Hippocampal formation (tissue), 2 donors: ENCODE data around the gene UGT1A4.
"Not testable (repeated sequence)": the region's sequence is repeated elsewhere in the genome, so short reads cannot be mapped to it uniquely, and the experiment has no call there.

Experiments used
- DNase-seq, 2 donors: peaks; one replicate each; lab custom pipeline; 2025; lab: John Stamatoyannopoulos, UW

UGT1A4 gene

DNA sequence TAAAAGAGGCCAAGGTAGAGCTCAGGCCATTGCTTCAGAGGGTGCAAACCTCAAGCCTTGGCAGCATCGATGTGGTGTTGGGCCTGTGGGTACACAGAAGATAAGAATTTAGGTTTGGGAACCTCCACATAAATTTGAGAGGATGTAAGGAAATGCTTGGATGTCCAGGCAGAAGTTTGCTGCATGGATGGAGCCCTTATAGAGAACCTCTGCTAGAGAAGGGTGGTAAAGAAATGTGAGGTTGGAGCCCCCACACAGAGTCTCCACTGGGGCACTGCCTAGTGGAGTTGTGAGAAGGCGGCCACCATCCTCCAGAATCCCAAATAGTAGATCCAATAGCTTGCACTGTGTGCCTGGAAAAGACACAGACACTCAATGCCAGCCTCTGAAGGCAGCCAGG is 32.2 kb downstream of the UGT1A4 start:
- not testable (repeated sequence) for DNase-seq

DNA sequence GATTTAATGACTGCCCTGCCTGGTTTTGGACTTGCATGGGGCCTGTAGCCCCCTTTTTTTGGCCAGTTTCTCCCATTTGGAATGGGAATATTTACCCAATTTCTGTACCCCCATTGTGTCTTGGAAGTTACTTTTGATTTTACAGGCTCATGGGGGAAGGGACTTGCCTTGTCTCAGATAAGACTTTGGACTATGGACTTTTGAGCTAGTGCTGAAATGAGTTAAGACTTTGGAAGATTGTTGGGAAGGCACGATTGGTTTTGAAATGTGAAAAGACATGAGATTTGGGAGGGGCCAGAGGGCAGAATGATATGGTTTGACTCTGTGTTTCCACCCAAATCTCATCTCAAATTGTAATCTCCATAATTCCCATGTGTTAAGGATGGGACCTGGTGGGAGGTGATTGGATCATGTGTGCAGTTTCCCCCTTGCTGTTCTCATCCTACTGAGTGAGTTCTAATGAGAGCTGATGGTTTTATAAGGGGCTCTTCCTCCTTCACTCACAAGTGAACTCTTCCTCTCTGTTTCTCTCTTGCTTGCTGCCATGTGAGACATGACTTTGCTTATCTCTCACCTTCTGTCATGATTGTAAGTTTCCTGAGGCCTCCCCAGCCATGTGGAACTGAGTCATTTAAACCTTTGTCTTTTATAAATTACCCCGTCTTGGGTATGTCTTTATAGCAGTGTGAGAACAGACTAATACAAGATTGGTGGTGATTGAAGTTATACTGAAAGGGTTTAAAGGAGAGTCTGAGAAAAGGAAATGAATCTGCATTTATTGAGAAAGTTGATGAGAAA is 32.9 kb downstream of the UGT1A4 start:
- not testable (repeated sequence) for DNase-seq

DNA sequence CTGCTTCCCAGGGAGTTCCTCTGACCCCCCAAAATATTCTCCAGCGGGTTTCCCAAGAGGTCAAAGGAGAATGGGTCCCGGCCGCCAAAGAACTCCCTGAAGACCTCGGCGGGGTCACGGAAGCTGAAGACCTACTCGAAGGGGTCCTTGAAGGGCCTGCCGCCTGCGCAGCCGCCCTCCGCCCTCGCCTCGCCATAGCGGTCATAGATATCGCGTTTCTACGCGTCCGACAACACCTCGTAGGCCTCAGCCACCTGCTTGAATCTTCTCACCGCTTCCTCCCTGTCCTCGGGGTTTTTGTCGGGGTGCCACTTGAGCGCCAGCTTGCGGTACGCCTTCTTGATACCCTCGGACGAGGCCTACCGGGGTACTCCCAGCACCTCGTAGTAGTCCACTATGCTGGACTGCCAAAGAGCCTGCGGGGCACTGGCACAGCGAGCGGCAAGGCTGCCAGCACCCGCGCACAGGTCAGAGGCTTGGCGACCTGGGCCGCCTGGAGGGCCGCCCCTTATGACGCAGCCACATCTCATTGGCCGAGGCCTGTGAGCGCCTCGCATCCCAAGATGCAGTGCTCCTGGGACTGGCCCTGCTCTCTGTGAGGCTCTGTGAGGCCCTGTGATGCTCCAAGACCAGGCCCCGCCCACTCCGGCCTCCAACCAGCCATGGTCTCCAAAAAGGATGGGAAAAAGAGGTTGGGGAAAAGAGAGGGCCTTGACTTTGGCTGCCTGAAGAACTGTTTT is 36.5 kb downstream of the UGT1A4 start:
- DNase-seq, result no peak

DNA sequence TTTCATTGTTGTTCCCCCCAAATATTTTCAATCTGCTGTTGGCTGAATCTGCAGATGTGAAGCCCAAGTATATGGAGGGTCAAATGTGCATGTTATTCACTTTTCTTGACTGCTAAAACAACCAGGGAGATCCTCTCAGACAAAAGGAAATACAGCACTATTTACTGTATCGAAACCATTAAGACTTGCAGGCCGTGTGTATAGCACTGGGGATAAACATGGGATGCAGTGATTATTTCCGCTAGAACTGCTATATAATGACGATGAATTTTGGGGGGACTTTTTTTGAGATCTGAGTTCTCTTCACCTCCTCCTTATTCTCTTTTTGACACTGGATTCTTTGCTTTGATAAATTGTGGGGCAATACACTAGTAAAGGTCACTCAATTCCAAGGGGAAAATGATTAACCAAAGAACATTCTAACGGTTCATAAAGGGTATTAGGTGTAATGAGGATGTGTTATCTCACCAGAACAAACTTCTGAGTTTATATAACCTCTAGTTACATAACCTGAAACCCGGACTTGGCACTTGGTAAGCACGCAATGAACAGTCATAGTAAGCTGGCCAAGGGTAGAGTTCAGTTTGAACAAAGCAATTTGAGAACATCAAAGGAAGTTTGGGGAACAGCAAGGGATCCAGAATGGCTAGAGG is 38.0 kb downstream of the UGT1A4 start:
- no peak for DNase-seq

DNA sequence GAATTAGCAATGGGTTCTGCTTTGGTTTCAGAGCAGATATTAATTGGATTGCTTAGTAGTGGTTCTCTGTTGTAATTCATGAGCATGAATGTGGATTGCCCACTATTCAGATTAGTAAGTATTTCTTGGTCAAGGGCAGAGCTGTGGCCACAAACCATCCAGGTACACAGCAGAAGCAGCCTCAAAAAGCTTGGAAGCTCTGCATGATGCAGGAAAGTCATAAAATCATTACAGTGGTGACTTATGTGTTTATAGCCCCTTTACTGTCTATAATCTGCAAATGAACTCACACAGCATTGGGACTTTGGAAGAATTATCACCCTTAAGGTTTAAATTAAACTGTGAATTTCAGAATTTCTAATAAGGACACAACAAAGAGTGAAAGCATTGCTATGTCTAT is 39.6 kb downstream of the UGT1A4 start:
- DNase-seq, result no peak

DNA sequence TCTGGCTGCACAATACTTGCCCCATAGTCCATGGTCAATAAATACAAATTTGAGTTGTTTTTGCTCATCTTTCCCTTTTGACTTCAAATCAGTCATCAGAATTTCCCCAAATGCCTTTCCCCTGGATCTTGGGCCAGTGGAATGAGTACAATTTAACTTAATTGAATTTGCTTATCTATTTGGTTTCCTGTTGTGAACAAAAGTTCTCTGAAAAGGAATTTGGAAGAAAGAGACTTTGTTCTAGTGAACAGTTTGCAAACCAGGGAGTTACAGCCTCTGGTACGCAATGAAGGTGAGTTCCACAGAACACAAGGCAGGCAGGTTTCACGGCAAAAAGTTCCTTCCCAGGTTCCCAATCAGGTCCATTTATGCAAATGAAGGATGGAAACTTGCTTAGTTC is 40.3 kb downstream of the UGT1A4 start:
- no peak for DNase-seq

DNA sequence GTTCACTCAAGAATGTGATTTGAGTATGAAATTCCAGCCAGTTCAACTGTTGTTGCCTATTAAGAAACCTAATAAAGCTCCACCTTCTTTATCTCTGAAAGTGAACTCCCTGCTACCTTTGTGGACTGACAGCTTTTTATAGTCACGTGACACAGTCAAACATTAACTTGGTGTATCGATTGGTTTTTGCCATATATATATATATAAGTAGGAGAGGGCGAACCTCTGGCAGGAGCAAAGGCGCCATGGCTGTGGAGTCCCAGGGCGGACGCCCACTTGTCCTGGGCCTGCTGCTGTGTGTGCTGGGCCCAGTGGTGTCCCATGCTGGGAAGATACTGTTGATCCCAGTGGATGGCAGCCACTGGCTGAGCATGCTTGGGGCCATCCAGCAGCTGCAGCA is 41.5 kb downstream of the UGT1A4 start, which contains the start of gene UGT1A1:
Gene UGT1A1, plus strand, starts transcription at position 228 of the 400 bp plus-strand sequence. Its CDS starts 18 bp downstream, at position 246.
- DNase-seq, result no peak

DNA sequence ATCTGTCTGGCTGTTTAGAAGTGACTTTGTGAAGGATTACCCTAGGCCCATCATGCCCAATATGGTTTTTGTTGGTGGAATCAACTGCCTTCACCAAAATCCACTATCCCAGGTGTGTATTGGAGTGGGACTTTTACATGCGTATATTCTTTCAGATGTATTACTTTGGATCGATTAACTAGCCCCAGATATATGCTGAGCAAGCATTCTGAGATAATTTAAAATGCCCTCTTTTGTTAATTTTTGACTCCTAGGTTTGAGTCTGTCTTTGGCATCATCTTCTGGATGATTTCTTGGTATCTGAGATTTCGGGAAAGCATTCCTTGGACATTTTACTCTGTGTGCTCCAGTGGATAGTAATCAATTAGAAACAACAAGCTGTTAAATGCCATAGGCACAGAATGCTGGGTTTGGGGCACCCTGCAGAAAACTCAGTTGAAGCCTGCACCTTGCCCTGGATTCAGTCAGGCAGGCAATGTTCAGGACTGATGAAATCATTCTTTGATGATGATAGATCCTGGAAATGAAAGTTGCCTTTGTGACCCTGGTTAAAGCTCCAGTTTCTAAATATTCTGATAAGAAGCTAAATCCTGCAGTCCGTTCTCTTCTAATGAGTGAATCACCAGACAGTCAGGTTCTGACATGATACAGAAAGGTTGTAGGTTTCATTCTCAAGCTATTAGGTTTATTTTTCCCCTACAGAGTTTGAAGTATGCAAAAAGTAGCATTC is 42.7 kb downstream of the UGT1A4 start:
- DNase-seq, result no peak

DNA sequence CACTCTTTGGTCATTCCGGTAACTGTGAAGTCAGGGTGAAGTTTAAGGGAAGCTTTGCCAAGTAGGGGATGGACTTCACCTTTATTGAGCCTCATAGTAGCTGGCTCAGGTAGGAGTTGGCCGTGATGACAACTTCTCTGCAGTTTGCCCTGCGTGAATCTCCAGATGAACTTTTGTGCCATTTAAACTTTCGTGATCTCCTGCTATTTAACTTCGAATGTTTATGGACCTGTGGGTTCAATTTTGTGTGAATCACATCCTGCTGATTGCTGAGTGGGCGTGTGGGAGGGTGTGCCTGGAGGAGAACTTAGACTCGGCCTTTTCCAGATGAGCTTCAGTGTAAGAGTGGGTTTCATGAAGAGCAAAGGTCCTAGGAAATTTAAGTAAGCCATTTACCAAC is 45.7 kb downstream of the UGT1A4 start:
- DNase-seq, result no peak

DNA sequence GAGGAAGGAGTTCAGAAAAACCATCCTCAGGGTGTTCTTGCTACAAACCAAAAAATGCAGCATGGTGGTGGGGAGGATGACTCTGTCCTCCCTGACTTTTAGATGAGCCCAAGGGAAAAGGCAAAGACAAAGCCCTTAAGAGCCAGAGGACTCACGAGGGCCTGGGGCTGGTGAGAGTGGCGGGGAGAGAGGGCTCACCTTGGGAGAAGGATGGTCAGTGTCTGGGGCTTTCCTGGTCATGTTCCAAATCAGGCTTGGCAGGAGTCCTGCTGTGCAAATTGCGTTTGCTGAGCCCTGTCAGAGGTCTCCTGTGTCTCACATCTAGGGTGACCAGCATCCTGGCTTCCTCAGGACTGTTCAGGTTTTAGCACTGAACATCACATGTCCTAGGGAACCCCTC is 46.2 kb downstream of the UGT1A4 start:
- no peak for DNase-seq

DNA sequence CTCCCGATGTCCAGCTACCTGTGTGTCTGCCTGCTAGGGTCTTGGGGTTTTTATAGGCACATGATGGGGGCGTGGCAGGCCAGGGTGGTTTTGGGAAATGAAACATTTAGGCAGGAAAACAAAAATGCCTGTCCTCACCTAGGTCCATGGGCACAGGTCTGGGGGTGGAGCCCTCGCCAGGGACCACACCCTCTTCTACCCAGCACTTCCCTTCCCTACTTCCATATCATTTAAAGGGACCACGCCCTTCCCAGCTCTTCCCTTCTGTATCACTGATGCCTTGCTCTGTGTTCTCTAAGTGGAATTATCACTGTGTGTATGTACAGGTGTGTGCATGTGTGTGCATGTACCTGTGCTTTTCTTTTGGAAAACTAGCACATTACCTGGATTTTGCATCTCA is 47.9 kb downstream of the UGT1A4 start:
- DNase-seq, result no peak

DNA sequence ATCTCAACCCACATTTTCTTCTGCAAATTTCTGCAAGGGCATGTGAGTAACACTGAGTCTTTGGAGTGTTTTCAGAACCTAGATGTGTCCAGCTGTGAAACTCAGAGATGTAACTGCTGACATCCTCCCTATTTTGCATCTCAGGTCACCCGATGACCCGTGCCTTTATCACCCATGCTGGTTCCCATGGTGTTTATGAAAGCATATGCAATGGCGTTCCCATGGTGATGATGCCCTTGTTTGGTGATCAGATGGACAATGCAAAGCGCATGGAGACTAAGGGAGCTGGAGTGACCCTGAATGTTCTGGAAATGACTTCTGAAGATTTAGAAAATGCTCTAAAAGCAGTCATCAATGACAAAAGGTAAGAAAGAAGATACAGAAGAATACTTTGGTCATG is 49.5 kb downstream of the UGT1A4 start:
- DNase-seq, result no peak

DNA sequence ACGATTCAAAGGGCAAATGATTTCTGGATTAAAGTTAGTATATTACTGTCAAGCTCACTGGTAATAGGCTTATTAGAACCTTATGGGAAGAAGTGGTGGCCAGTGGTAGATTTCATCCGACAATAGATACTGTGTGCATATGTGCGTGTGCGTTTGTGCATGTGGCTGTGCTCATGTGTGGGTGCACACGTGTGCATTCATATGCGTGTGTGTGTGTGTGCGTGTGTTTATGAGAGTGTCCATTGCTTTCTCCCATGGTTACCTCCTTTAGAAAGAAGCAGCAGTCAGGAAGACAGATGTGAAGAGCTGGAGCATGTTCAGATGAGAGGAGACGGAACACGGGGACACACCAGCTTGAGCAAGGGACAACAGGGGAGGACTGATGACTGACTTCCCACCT is 50.7 kb downstream of the UGT1A4 start:
- DNase-seq, result no peak

DNA sequence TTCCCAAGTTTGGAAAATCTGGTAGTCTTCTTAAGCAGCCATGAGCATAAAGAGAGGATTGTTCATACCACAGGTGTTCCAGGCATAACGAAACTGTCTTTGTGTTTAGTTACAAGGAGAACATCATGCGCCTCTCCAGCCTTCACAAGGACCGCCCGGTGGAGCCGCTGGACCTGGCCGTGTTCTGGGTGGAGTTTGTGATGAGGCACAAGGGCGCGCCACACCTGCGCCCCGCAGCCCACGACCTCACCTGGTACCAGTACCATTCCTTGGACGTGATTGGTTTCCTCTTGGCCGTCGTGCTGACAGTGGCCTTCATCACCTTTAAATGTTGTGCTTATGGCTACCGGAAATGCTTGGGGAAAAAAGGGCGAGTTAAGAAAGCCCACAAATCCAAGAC is 53.6 kb downstream of the UGT1A4 start:
- no peak for DNase-seq

DNA sequence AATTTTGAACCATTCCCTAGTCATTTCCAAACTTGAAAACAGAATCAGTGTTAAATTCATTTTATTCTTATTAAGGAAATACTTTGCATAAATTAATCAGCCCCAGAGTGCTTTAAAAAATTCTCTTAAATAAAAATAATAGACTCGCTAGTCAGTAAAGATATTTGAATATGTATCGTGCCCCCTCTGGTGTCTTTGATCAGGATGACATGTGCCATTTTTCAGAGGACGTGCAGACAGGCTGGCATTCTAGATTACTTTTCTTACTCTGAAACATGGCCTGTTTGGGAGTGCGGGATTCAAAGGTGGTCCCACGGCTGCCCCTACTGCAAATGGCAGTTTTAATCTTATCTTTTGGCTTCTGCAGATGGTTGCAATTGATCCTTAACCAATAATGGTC is 54.0 kb downstream of the UGT1A4 start:
- DNase-seq, result no peak

DNA sequence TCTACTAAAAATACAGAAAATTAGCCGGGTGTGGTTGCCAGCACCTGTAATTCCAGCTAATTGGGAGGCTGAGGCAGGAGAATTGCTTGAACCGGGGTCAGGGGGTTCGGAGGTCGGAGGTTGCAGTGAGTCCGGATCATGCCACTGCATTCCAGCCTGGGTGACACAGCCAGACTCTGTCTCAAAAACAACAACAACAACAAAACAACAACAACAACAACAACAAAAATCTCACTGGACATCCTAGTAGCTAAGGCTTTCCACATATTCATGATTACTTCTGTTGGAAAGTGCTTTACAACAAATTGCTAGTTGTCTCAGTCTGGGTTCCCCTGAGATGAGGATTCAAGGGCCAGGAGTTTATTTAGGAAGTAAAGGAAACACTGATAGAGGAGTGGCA is 55.3 kb downstream of the UGT1A4 start:
- DNase-seq, result no peak

DNA sequence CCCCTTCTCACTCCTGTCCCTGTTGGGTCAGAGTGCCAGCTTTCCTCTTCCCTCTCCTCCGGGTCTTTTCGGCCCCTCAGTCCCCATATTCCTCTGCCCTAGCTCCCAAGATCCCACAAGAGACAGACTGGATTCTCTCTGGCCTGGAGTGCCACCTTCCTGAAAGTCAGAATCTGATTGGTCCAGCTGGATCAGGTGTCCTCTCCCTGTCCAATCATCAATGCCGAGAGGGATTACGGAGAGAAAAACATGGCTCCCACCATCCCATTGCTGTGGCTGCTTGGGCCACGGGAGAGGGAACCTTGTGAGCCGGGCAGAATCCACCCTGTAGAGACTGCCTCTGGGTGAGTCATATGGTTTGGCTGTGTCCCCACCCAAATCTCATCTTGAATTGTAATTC is 56.9 kb downstream of the UGT1A4 start:
- no peak for DNase-seq

DNA sequence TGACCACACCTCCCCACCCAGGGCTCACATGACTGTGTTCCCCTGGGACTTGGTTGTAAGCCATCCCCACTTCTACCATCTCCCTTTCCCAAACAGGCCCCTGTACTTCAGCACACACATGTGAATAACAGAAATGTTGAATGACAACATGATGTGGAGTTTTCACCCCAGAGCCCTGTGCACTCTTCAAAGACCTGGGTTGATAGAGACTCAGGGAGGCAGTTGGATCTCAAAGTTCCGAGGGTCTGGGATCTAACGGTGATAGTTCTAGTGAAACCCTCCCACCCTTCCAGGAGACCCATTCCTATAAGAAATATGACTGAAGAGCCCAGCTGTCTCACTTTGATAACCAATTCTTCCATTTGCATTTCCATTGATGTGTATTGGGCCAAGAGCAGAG is 59.5 kb downstream of the UGT1A4 start, which contains the start of gene MROH2A:
Gene MROH2A, plus strand, starts transcription at position 301 of the 400 bp plus-strand sequence. CDS start 1,029 bp downstream, outside the sequence.
- no peak for DNase-seq

DNA sequence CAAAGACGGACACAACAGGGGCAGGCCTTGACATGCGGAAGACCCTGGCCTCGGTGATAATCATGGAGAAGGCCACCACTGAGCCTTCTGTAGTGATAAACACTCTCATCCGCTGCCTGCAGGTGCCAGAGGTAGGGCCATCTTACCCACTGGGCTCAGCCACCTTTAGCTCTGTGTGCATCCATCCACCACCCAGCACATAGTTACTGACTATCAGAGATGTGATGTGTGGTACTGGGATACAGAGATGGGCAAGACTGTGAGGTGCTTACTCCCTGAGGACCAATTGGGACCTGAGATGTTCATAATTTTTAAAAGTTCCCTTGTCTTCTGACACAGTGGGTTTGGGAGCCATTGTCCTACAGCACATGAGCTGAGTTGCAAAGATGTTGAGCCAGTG is 61.2 kb downstream of the UGT1A4 start:
- DNase-seq, result no peak

DNA sequence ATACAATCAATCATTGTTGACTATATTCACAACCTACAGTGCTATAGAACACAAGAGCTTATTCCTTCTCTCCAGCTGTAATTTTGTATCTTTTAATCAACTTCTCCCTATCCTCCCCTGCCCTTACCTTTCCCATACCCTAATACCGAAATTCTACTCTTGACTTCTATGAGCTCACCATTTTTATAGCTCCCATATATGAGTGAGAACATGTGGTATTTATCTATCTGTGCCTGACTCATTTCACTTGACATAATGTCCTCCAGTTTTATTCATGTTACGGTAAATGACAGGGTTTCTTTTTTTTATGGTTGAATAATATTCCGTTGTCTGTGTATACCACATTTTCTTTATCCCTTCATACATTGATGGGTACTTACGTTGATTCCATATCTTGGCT is 62.2 kb downstream of the UGT1A4 start:
- DNase-seq, result no peak

DNA sequence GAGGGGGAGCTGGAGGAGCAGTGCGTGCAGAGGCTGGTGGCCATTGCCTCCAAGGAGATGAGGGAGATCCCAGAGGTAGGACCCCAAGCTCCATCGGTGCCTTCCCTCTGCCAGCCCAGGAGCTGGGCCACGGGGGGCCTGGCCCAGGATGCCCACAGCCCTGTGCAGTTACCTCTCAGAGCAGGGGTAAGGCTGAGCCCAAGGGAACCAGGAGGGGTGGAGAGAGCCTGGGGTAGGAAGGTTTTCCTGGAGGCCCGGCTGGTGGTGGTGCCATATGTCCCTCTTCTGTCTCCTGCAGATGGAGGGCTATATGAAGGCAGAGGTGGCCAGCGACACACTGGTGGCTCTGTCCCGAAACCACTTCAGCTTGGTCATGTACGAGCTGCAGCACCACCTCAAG is 71.0 kb downstream of the UGT1A4 start:
- DNase-seq, result no peak
